Spleen (tissue), 7 donors: ENCODE data around the gene TLE1.

Experiments
- POLR2A ChIP-seq, 3 donors: fragments of 450-650 bp; IDR thresholded peaks; one replicate each; pipeline ENCODE4 v1.5.1; 2017; ENCODE audit warnings: antibody characterized with exemption in 3 of 3, mild to moderate bottlenecking in 1 of 3
- POLR2AphosphoS5 ChIP-seq, 3 donors: sonication (generic); formaldehyde crosslinking; IDR thresholded peaks; one replicate each; pipeline ENCODE4 v1.5.1; 2017; ENCODE audit warnings: antibody characterized with exemption in 3 of 3
- TF ChIP-seq, protein P1 (sequence below), 11 experiments: fragments of 200-600 bp in 7 of 11; fragments of 450-650 bp in 4 of 11; sonication (generic) in 4 of 11; IDR thresholded peaks in 8 of 11; conservative IDR thresholded peaks in 3 of 11; 1 replicate in 7 of 11; 2 replicates in 4 of 11; pipeline versions ENCODE4 v1.4.0 to v1.8.0; 2016 to 2021; ENCODE audit warnings: antibody characterized with exemption in 11 of 11, inconsistent platforms in 4 of 11, mild to moderate bottlenecking in 1 of 11
- donor health status: DM: no; HTN: no; CAD: no; lungs with moderate emphysema.
- donor health status: DM: no; HTN: no; CAD: no.
- donor health status: DM: no; HTN: no; CAD: no.

DNA sequence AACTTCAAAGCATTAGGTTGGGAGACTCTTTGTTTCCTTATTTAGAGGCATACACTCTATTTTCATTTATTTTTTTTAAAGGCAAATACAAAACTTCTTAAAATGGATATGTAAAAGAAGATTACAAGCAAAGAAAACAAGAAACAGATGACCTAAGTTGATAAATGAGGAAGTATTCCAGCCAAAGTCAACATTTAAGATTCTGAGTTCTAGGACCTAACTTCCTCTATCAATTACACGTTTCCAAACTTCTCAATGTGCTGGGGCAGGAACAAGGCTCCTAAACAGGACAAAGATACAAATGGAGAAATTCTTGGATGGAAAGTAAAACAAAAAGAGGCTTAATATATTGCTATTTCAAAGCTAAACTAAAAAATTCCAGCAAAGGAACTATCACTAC lies 89.5 kb downstream of the TLE1 start:
- TF ChIP-seq, protein P1, sequence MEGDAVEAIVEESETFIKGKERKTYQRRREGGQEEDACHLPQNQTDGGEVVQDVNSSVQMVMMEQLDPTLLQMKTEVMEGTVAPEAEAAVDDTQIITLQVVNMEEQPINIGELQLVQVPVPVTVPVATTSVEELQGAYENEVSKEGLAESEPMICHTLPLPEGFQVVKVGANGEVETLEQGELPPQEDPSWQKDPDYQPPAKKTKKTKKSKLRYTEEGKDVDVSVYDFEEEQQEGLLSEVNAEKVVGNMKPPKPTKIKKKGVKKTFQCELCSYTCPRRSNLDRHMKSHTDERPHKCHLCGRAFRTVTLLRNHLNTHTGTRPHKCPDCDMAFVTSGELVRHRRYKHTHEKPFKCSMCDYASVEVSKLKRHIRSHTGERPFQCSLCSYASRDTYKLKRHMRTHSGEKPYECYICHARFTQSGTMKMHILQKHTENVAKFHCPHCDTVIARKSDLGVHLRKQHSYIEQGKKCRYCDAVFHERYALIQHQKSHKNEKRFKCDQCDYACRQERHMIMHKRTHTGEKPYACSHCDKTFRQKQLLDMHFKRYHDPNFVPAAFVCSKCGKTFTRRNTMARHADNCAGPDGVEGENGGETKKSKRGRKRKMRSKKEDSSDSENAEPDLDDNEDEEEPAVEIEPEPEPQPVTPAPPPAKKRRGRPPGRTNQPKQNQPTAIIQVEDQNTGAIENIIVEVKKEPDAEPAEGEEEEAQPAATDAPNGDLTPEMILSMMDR (IDR thresholded peaks at IDR 0.05 in 8 of 11, conservative IDR thresholded peaks at IDR 0.05 in 3 of 11): no peak
- TF ChIP-seq POLR2AphosphoS5 (IDR thresholded peaks at IDR 0.05) (no peak), POLR2A (IDR thresholded peaks at IDR 0.05) (no peak)
